Prostate gland (tissue), 2 donors: Measurements from ENCODE around the gene ARGLU1. TPM values are rescaled to one million over a fixed set of nuclear protein-coding genes. Genes with fewer than 3 reads are reported as not detected.

Experiments
- DNase-seq: peaks from one replicate; pipeline ENCODE4 v3.0.0-alpha.2; 2019; ENCODE audit warnings: low spot score
- H3K27ac ChIP-seq, 2 donors: fragments of 200-600 bp; sonication (generic); 2 replicates each; pipeline ENCODE4 v1.5.1; 2017 to 2019
- H3K27me3 ChIP-seq: fragments of 200-600 bp; sonication (generic); replicated peaks from 2 replicates; pipeline ENCODE4 v1.5.1; 2019; ENCODE audit not compliant: insufficient read depth
- H3K36me3 ChIP-seq, 2 donors: fragments of 200-600 bp; sonication (generic); 1 replicate in 1 of 2; 2 replicates in 1 of 2; pipeline versions ENCODE4 v1.5.1 to v1.8.1; 2017 to 2019
- H3K4me1 ChIP-seq: fragments of 200-600 bp; sonication (generic); replicated peaks from 2 replicates; pipeline ENCODE4 v1.5.1; 2019
- H3K4me3 ChIP-seq, 2 donors: fragments of 200-600 bp; sonication (generic); 2 replicates each; pipeline ENCODE4 v1.5.1; 2017 to 2019
- H3K9me3 ChIP-seq: fragments of 200-600 bp; sonication (generic); 2 replicates; pipeline ENCODE4 v1.5.1; 2017
- POLR2A ChIP-seq: fragments of 450-650 bp; IDR thresholded peaks from one replicate; pipeline ENCODE4 v1.6.1; 2016; ENCODE audit warnings: antibody characterized with exemption, mild to moderate bottlenecking
- POLR2AphosphoS5 ChIP-seq: sonication (generic); formaldehyde crosslinking; IDR thresholded peaks from one replicate; pipeline ENCODE4 v1.6.1; 2017; ENCODE audit warnings: antibody characterized with exemption
- WGBS: methylation state at CpG from one replicate; pipeline ENCODE4 v1.1.5; 2018; 5-methylcytosine and 5-hydroxymethylcytosine counted together
- intact Hi-C: fragments of 100-400 bp; cut with DNase I; formaldehyde crosslinking; loops from one replicate; pipeline ENCODE4 v1.14.2; 2022
- total RNA-seq, 2 donors: library from RNA; depleted of rRNA; stranded (reverse); fragments of >200 nt; gene quantifications; one replicate each; pipeline ENCODE4 v1.1.0, GENCODE V29; 2016
- TF ChIP-seq, protein P1 (sequence below), 4 experiments: fragments of 200-600 bp in 2 of 4; fragments of 450-650 bp in 2 of 4; sonication (generic) in 2 of 4; IDR thresholded peaks; 1 replicate in 3 of 4; 2 replicates in 1 of 4; pipeline ENCODE4 v1.5.1; 2016 to 2019; ENCODE audit warnings: antibody characterized with exemption in 4 of 4, mild to moderate bottlenecking in 2 of 4, moderate library complexity in 2 of 4

Gene ARGLU1
- total RNA-seq, 2 donors from 2014 or later: 52.1 to 95.9 TPM

- intact Hi-C loops: loop anchor here (2.0 to 10.0 kb wide), 3 partner anchors 381 to 1961 kb away; no protein-coding TSS in a partner anchor
- Histone ChIP-seq H3K4me1 (no peaks in the 10 kb centered on the region), H3K36me3 (no peaks in the 10 kb centered on the region), H3K27ac (peak overlapping the region; percentile 80 to 81), H3K4me3 (peak overlapping the region; percentile 64 to 69), H3K27me3 (no peaks in the 10 kb centered on the region), H3K9me3 (no peaks in the 10 kb centered on the region)
- TF ChIP-seq POLR2A (no peak), POLR2AphosphoS5 (peak; percentile 12)
- TF ChIP-seq, protein P1, sequence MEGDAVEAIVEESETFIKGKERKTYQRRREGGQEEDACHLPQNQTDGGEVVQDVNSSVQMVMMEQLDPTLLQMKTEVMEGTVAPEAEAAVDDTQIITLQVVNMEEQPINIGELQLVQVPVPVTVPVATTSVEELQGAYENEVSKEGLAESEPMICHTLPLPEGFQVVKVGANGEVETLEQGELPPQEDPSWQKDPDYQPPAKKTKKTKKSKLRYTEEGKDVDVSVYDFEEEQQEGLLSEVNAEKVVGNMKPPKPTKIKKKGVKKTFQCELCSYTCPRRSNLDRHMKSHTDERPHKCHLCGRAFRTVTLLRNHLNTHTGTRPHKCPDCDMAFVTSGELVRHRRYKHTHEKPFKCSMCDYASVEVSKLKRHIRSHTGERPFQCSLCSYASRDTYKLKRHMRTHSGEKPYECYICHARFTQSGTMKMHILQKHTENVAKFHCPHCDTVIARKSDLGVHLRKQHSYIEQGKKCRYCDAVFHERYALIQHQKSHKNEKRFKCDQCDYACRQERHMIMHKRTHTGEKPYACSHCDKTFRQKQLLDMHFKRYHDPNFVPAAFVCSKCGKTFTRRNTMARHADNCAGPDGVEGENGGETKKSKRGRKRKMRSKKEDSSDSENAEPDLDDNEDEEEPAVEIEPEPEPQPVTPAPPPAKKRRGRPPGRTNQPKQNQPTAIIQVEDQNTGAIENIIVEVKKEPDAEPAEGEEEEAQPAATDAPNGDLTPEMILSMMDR (IDR thresholded peaks at IDR 0.05): peak; percentile 39 to 71 (median 53)
- WGBS: 4% methylated on average over 44 of the region's 44 CpGs
- DNase-seq: peak; percentile 78
Measured at GRCh38 chr13:106533101-106533942, 34.6 kb downstream of the ARGLU1 start.

- 21% methylated on average over 18 of the region's 18 CpGs for WGBS
- intact Hi-C loops: loop anchor here (2.0 to 10.0 kb wide), 3 partner anchors 382 to 1960 kb away; no protein-coding TSS in a partner anchor
- Histone ChIP-seq H3K27ac (peak overlapping the region; percentile 57 to 81), H3K9me3 (no peaks in the 10 kb centered on the region), H3K4me3 (peak overlapping the region; percentile 64 to 69), H3K36me3 (no peaks in the 10 kb centered on the region), H3K27me3 (no peaks in the 10 kb centered on the region), H3K4me1 (no peaks in the 10 kb centered on the region)
- TF ChIP-seq, protein P1 (IDR thresholded peaks at IDR 0.05): no peak
- TF ChIP-seq POLR2A: no peak
- TF ChIP-seq POLR2AphosphoS5: no peak
- no peak for DNase-seq
Measured at GRCh38 chr13:106532111-106532929, 35.6 kb downstream of the ARGLU1 start.

DNA sequence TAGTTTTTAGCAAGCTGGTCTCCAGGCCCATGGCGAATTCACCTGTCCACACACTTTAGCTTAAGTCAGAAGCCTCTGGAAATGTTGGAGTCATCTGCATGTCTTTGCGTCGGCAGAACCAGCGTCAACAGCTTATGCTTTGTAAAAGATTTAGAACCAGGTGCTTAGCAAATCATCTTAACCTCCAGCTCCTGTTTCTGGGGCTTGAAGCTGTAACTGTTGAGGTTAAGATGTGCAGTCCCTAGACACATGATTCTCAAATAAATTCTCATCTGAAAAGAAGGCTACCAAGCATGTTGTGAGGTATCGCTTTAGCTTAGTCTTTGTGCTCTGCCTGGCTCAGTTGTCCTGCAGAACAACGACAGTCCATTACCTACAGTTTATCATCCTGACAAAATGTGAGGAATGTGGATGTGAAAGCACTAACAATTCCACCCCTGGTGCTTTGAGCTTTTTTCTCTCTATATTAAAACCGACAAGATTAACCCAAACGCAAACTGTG lies 36.9 kb downstream of the ARGLU1 start:
- WGBS: 50% methylated on average over 8 of the region's 8 CpGs
- peak overlapping the region in 1 of 2 donors; percentile 1 for H3K4me3 ChIP-seq
- TF ChIP-seq POLR2AphosphoS5 (no peak), POLR2A (no peak)
- TF ChIP-seq, protein P1 (IDR thresholded peaks at IDR 0.05): no peak
- DNase-seq: no peak
- intact Hi-C loops: loop anchor here (10.0 kb wide), 2 partner anchors 384 to 604 kb away; no protein-coding TSS in a partner anchor
- H3K27ac ChIP-seq: peak overlapping the region; percentile 29 to 42
- H3K4me1 ChIP-seq: no peaks in the 10 kb centered on the region
- no peaks in the 10 kb centered on the region for H3K36me3 ChIP-seq
- H3K27me3 ChIP-seq: no peaks in the 10 kb centered on the region
- H3K9me3 ChIP-seq: no peaks in the 10 kb centered on the region

GRCh38 chr13:106530171-106530851 lies 37.6 kb downstream of the ARGLU1 start:
- no peaks in the 10 kb centered on the region for H3K9me3 ChIP-seq
- no peaks in the 10 kb centered on the region for H3K36me3 ChIP-seq
- 49% methylated on average over 11 of the region's 11 CpGs for WGBS
- H3K27me3 ChIP-seq: no peaks in the 10 kb centered on the region
- peak overlapping the region; percentile 29 to 42 for H3K27ac ChIP-seq
- peak; percentile 11 for TF ChIP-seq POLR2AphosphoS5
- no peak for TF ChIP-seq POLR2A
- TF ChIP-seq, protein P1 (IDR thresholded peaks at IDR 0.05): no peak
- H3K4me1 ChIP-seq: no peaks in the 10 kb centered on the region
- intact Hi-C loops: loop anchor here (10.0 kb wide), 2 partner anchors 384 to 604 kb away; no protein-coding TSS in a partner anchor
- peak overlapping the region in 1 of 2 donors; percentile 1 for H3K4me3 ChIP-seq
- DNase-seq: no peak
